T follicular helper cell (primary cell): Measurements from ENCODE around the gene PGLYRP4.

Experiments used
- DNase-seq: peaks from one replicate; pipeline ENCODE4 v3.0.0-alpha.2; 2020; ENCODE audit warnings: low read depth
- total RNA-seq, 2 experiments: gene quantifications; one replicate each; lab custom pipeline; 2026; lab: John Stamatoyannopoulos, UW

PGLYRP4 gene
- 0 reads per million in 2 experiments for total RNA-seq

GRCh38 chr1:153348511-153349362 lies at the start of gene PGLYRP4:
Gene PGLYRP4, minus strand, starts transcription at chr1:153348841. Its CDS starts 909 bp downstream, at chr1:153347932.
- no peak for DNase-seq

GRCh38 chr1:153397924-153398651 lies 49.4 kb upstream of the PGLYRP4 start:
- no peak for DNase-seq

GRCh38 chr1:153397051-153397923 lies 48.6 kb upstream of the PGLYRP4 start:
- DNase-seq = no peak

- no peak for DNase-seq
Observed at GRCh38 chr1:153396461-153396860, 47.8 kb upstream of the PGLYRP4 start.

- DNase-seq = no peak
Observed at GRCh38 chr1:153395776-153396175, 47.1 kb upstream of the PGLYRP4 start.

- DNase-seq = no peak
Observed at GRCh38 chr1:153395136-153395685, 46.6 kb upstream of the PGLYRP4 start.

- no peak for DNase-seq
Observed at GRCh38 chr1:153394391-153394790, 45.8 kb upstream of the PGLYRP4 start.

- DNase-seq = no peak
Observed at GRCh38 chr1:153393926-153394325, 45.3 kb upstream of the PGLYRP4 start.

- no peak for DNase-seq
Observed at GRCh38 chr1:153392822-153393221, 44.2 kb upstream of the PGLYRP4 start.

GRCh38 chr1:153392258-153392657 lies 43.6 kb upstream of the PGLYRP4 start:
- no peak for DNase-seq

GRCh38 chr1:153390938-153391710 lies 42.5 kb upstream of the PGLYRP4 start, which contains the start of gene S100A8:
Gene S100A8, minus strand, starts transcription at chr1:153391073. Its CDS starts 538 bp downstream, at chr1:153390535.
- no peak for DNase-seq

- DNase-seq = no peak
Observed at GRCh38 chr1:153389973-153390879, 41.6 kb upstream of the PGLYRP4 start.

GRCh38 chr1:153389401-153389800 lies 40.8 kb upstream of the PGLYRP4 start:
- no peak for DNase-seq

- no peak for DNase-seq
Observed at GRCh38 chr1:153387785-153388184, 39.1 kb upstream of the PGLYRP4 start.

- DNase-seq = no peak
Observed at GRCh38 chr1:153387001-153387400, 38.4 kb upstream of the PGLYRP4 start.

GRCh38 chr1:153386500-153386901 lies 37.9 kb upstream of the PGLYRP4 start:
- no peak for DNase-seq

- DNase-seq = no peak
Observed at GRCh38 chr1:153384958-153385580, 36.4 kb upstream of the PGLYRP4 start.

GRCh38 chr1:153380711-153381110 lies 32.1 kb upstream of the PGLYRP4 start:
- DNase-seq = no peak

GRCh38 chr1:153379591-153379990 lies 30.9 kb upstream of the PGLYRP4 start:
- DNase-seq = no peak
